Prostate gland (tissue), 2 donors: ENCODE measurements around the gene ARHGAP9.

Source experiments
- POLR2A ChIP-seq: fragments of 450-650 bp; IDR thresholded peaks from one replicate; pipeline ENCODE4 v1.6.1; 2016; ENCODE audit warnings: antibody characterized with exemption, mild to moderate bottlenecking
- TF ChIP-seq, protein P1 (sequence below), 4 experiments: fragments of 200-600 bp in 2 of 4; fragments of 450-650 bp in 2 of 4; sonication (generic) in 2 of 4; IDR thresholded peaks; 1 replicate in 3 of 4; 2 replicates in 1 of 4; pipeline ENCODE4 v1.5.1; 2016 to 2019; ENCODE audit warnings: antibody characterized with exemption in 4 of 4, mild to moderate bottlenecking in 2 of 4, moderate library complexity in 2 of 4

DNA sequence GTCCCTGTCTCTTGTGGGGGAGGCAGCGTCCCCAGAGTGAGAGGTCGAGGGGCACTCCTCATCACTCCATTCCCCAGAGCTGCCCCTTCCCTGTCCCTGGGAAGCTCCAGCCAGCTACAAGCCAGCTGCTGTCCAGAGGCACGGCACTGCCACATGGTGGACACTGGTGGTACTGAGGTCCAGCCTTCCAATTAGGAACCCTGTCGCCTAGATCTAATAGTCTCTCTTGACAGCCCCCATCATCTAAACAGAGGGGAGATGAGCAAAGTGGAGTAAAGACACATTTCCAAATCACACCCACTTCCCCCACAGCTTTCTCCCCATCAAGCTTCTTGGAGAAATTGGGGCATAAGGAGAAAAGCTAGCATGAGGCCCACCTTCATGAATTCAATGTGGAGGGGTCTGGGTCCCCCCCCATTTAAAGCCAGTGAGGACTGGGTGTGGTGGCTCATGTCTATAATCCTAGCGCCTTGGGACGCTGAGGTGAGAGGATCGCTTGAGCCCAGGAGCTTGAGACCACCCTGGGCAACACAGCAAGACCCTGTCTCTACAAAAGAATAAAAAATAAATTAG, 26.6 kb downstream of the ARHGAP9 start:
- TF ChIP-seq, protein P1, sequence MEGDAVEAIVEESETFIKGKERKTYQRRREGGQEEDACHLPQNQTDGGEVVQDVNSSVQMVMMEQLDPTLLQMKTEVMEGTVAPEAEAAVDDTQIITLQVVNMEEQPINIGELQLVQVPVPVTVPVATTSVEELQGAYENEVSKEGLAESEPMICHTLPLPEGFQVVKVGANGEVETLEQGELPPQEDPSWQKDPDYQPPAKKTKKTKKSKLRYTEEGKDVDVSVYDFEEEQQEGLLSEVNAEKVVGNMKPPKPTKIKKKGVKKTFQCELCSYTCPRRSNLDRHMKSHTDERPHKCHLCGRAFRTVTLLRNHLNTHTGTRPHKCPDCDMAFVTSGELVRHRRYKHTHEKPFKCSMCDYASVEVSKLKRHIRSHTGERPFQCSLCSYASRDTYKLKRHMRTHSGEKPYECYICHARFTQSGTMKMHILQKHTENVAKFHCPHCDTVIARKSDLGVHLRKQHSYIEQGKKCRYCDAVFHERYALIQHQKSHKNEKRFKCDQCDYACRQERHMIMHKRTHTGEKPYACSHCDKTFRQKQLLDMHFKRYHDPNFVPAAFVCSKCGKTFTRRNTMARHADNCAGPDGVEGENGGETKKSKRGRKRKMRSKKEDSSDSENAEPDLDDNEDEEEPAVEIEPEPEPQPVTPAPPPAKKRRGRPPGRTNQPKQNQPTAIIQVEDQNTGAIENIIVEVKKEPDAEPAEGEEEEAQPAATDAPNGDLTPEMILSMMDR (IDR thresholded peaks at IDR 0.05) = peak; percentile 73 to 94 (median 90)
- no peak for TF ChIP-seq POLR2A
